ENCODE results near the gene LMAN1L. TPM values are rescaled to one million over a fixed set of nuclear protein-coding genes. Genes with fewer than 3 reads are reported as not detected.

The LMAN1L gene
- total RNA-seq, 2 experiments from 2014 or later, result not detected

DNA sequence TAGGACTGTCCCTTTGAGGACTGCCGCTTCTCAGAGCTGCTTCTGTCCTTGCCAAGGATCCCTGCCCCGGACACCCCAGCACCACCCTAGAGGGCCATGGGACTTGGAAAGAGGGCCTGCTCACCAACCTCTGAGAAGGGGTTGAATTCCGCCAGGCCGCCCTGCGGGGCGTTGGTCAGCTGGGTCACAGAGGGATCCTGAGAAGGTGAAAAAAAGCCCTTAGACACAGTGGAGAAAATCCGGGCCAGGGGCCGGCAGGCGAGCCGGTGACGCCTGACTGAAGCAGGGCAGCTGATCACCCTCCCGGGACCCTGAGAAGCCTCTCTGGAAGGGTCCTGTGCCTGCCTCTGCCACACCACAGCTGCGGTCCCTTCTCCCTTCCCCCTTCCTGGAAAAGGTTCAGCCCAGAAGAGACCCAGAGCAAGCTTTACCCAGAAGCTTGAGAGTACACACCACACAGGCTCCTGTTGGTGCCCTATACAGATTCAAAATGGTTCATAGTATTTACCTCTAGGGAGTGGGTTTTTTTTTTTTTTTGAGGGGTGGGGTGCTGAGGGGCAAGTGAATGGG, 41.9 kb downstream of the LMAN1L start:
- H3K4me1 Mint-ChIP-seq, result peaks cover 35% of the 10 kb centered on the region
- ATAC-seq (no peak), DNase-seq (no peak)
- CTCF ChIA-PET, result interaction anchor here (0.9 to 7.5 kb wide), 7 partner anchors 8 to 83 kb away, joined by 3 to 66 read pairs (median 3); no protein-coding TSS in a partner anchor
- H3K27me3 Mint-ChIP-seq, result no peaks in the 10 kb centered on the region
- no peak overlapping the region for H3K27ac Mint-ChIP-seq
- no peak overlapping the region for H3K4me3 Mint-ChIP-seq
- H3K36me3 Mint-ChIP-seq, result peaks cover 22% of the 10 kb centered on the region
- no peaks in the 10 kb centered on the region for H3K9me3 Mint-ChIP-seq (ENCODE audit: low read depth)

GRCh38 chr15:74855857-74856256, 43.2 kb downstream of the LMAN1L start:
- Mint-ChIP-seq H3K27me3 (no peaks in the 10 kb centered on the region), H3K9me3 (ENCODE audit: low read depth) (no peaks in the 10 kb centered on the region), H3K4me1 (peaks cover 38% of the 10 kb centered on the region), H3K27ac (peak overlapping the region; percentile 76), H3K4me3 (no peak overlapping the region), H3K36me3 (peaks cover 18% of the 10 kb centered on the region)
- DNase-seq (no peak), ATAC-seq (no peak)
- CTCF ChIA-PET, result interaction anchor here (0.7 to 7.5 kb wide), 7 partner anchors 11 to 95 kb away, joined by 3 to 66 read pairs (median 5); no protein-coding TSS in a partner anchor

- DNase-seq (no peak), ATAC-seq (no peak)
- H3K4me3 Mint-ChIP-seq, result no peak overlapping the region
- H3K27me3 Mint-ChIP-seq, result no peaks in the 10 kb centered on the region
- peak overlapping the region; percentile 91 for H3K27ac Mint-ChIP-seq
- peaks cover 43% of the 10 kb centered on the region for H3K4me1 Mint-ChIP-seq
- H3K9me3 Mint-ChIP-seq (ENCODE audit: low read depth), result no peaks in the 10 kb centered on the region
- CTCF ChIA-PET, result interaction anchor here (1.2 to 7.5 kb wide), 7 partner anchors 13 to 94 kb away, joined by 3 to 66 read pairs (median 7); no protein-coding TSS in a partner anchor
- peaks cover 14% of the 10 kb centered on the region for H3K36me3 Mint-ChIP-seq
Measured at GRCh38 chr15:74856537-74856936, 43.9 kb downstream of the LMAN1L start.

DNA sequence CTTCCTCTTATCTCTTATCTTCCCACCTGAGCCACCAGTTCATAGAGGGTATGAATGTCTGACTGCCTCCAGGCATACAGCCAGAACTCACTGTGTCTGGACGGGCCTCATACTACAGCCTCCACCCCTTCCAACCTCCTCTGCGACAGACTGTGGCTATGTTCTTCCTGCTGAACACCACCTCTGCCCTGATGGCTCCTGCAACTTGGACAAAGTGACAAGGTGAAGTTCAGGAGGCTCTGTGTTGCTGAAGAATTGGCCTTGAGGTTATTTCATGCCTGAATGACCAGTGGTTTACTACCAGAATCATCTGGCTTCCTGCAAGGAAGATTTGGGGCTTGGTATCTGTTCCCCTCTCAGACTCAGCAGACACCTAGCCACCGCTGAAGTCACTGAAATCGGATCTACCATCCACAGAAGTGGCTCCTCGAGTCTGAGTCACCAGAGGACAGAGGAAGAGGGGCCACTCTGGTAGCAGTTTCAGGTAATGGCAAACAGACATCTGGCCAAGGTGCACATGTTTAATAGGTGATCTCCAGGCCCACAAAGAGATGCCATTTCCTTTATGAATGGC, 44.5 kb downstream of the LMAN1L start:
- H3K27me3 Mint-ChIP-seq, result no peaks in the 10 kb centered on the region
- H3K4me3 Mint-ChIP-seq, result no peak overlapping the region
- peaks cover 11% of the 10 kb centered on the region for H3K36me3 Mint-ChIP-seq

GRCh38 chr15:74857671-74858368, 45.2 kb downstream of the LMAN1L start:
- H3K27ac Mint-ChIP-seq, result peak overlapping the region; percentile 91
- H3K36me3 Mint-ChIP-seq, result peaks cover 11% of the 10 kb centered on the region
- H3K9me3 Mint-ChIP-seq (ENCODE audit: low read depth), result no peaks in the 10 kb centered on the region
- H3K4me3 Mint-ChIP-seq, result no peak overlapping the region
- H3K4me1 Mint-ChIP-seq, result peaks cover 44% of the 10 kb centered on the region
- peak; percentile 79 for ATAC-seq
- CTCF ChIA-PET, result interaction anchor here (0.6 to 7.5 kb wide), 13 partner anchors 10 to 93 kb away, joined by 3 to 66 read pairs (median 6); partner anchors contain the start of gene FAM219B
- DNase-seq, result peak; percentile 65
- H3K27me3 Mint-ChIP-seq, result no peaks in the 10 kb centered on the region

More for the DNA sequence above, 44.5 kb downstream of the LMAN1L start:
- peak overlapping the region; percentile 91 for H3K27ac Mint-ChIP-seq
- ATAC-seq, result no peak
- CTCF ChIA-PET, result interaction anchor here (0.6 to 7.5 kb wide), 9 partner anchors 13 to 93 kb away, joined by 3 to 66 read pairs (median 8); no protein-coding TSS in a partner anchor
- no peak for DNase-seq
- H3K9me3 Mint-ChIP-seq (ENCODE audit: low read depth), result no peaks in the 10 kb centered on the region
- H3K4me1 Mint-ChIP-seq, result peaks cover 43% of the 10 kb centered on the region

GRCh38 chr15:74858369-74858740, 45.7 kb downstream of the LMAN1L start:
- H3K4me3 Mint-ChIP-seq, result no peak overlapping the region
- ATAC-seq (no peak), DNase-seq (no peak)
- no peaks in the 10 kb centered on the region for H3K27me3 Mint-ChIP-seq
- peak overlapping the region; percentile 91 for H3K27ac Mint-ChIP-seq
- H3K4me1 Mint-ChIP-seq, result peaks cover 47% of the 10 kb centered on the region
- H3K36me3 Mint-ChIP-seq, result peaks cover 8% of the 10 kb centered on the region
- CTCF ChIA-PET, result interaction anchor here (0.9 to 7.5 kb wide), 12 partner anchors 10 to 92 kb away, joined by 3 to 66 read pairs (median 6); partner anchors contain the start of gene FAM219B
- H3K9me3 Mint-ChIP-seq (ENCODE audit: low read depth), result no peaks in the 10 kb centered on the region

DNA sequence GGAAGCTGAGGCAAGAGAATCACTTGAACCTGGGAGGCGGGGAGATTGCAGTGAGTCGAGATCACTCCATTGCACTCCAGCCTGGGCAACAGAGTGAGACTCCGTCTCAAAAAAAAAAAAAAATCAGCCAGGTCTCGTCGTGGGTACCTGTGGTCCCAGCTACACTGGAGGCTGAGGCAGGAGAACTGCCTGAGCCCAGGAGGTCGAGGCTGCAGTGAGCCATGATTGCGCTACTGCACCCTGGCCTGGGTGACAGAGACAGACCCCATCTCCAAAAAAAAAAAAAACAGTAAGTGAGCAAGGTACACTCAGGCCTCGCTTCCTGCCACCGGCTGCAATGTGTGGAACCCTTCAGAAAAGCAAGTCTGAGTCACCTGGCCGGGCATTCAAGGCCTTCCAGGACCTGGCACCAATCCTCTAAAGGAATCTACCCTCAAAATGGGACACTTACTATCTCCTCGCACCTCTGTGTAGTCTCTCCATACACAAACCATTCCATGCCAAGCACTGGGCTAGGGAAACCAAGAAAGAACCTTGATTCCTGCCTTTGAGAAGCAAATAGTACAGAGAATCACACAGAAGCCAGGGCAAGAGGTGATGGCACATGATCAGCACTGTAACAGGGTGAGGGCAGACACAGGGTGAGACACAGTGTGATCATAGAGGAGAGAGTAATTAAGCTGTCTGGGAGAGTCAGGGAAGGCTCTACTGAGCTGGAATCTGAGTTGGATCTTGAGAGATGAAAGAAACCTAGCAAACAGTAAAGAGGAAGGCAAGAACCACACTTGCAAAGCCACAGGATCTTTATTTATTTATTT, 50.8 kb downstream of the LMAN1L start:
- no peak overlapping the region for H3K4me3 Mint-ChIP-seq
- peak overlapping the region; percentile 81 for H3K27ac Mint-ChIP-seq
- no peaks in the 10 kb centered on the region for H3K27me3 Mint-ChIP-seq
- peaks cover 38% of the 10 kb centered on the region for H3K36me3 Mint-ChIP-seq
- no peaks in the 10 kb centered on the region for H3K9me3 Mint-ChIP-seq (ENCODE audit: low read depth)
- peaks cover 66% of the 10 kb centered on the region for H3K4me1 Mint-ChIP-seq
- ATAC-seq, result peak; percentile 41
- CTCF ChIA-PET, result interaction anchor here (0.8 to 1.5 kb wide), 4 partner anchors 31 to 94 kb away, joined by 3 to 4 read pairs (median 3); no protein-coding TSS in a partner anchor
- DNase-seq, result no peak

- peaks cover 40% of the 10 kb centered on the region for H3K36me3 Mint-ChIP-seq
- ATAC-seq (no peak), DNase-seq (no peak)
- no peaks in the 10 kb centered on the region for H3K27me3 Mint-ChIP-seq
- H3K4me3 Mint-ChIP-seq, result no peak overlapping the region
- H3K27ac Mint-ChIP-seq, result peak overlapping the region; percentile 76
- CTCF ChIA-PET, result interaction anchor here (0.8 to 1.5 kb wide), 4 partner anchors 30 to 95 kb away, joined by 3 to 4 read pairs (median 3); no protein-coding TSS in a partner anchor
- no peaks in the 10 kb centered on the region for H3K9me3 Mint-ChIP-seq (ENCODE audit: low read depth)
- H3K4me1 Mint-ChIP-seq, result peaks cover 66% of the 10 kb centered on the region
Measured at GRCh38 chr15:74864296-74864695, 51.7 kb downstream of the LMAN1L start.

DNA sequence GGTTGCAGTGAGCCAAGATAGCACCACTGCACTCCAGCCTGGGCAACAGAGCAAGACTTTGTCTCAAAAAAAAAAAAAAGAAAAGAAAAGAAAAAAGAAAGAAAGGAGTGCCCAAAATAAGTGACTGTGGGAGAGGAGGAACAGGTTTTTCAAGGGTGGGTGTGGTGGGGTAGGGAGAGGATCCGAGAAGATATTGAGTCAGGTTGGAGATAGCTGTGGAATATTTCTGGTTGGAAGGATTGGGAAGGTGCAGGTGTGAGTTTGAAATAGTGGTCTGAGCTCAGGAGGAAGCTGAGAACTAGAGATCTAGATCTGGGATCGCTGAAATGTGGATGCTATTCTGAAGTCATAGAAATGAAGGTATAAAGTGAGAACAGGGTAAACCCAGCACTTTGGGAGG, 52.7 kb downstream of the LMAN1L start:
- DNase-seq (no peak), ATAC-seq (no peak)
- H3K27me3 Mint-ChIP-seq, result no peaks in the 10 kb centered on the region
- no peak overlapping the region for H3K4me3 Mint-ChIP-seq
- peaks cover 47% of the 10 kb centered on the region for H3K36me3 Mint-ChIP-seq
- peaks cover 70% of the 10 kb centered on the region for H3K4me1 Mint-ChIP-seq
- H3K27ac Mint-ChIP-seq, result peak overlapping the region; percentile 68
- H3K9me3 Mint-ChIP-seq (ENCODE audit: low read depth), result no peaks in the 10 kb centered on the region
- CTCF ChIA-PET, result interaction anchor here (1.2 kb wide), 1 partner anchor 11 kb away, joined by 3 read pairs; no protein-coding TSS in a partner anchor

DNA sequence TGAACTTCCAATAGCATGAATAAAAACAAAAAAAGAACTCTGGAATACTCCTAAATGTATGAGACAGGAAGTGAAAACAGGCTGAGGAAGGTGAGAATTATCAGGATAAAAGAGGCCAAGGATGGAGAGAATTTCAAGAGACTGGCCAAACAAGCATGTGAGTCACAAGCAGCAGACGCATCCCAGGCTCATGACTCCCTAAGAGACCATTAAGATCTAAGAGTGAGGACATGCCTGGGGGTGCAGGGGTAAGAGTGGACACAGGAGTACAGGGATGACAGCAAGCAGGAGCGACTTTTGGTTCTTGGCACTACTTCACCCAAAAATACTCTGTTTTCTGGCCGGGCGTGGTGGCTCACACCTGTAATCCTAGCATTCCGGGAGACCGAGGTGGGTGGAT, 53.5 kb downstream of the LMAN1L start:
- peaks cover 77% of the 10 kb centered on the region for H3K4me1 Mint-ChIP-seq
- no peaks in the 10 kb centered on the region for H3K27me3 Mint-ChIP-seq
- peaks cover 51% of the 10 kb centered on the region for H3K36me3 Mint-ChIP-seq
- CTCF ChIA-PET, result interaction anchor here (2.7 kb wide), 1 partner anchor 35 kb away, joined by 19 read pairs; no protein-coding TSS in a partner anchor
- no peaks in the 10 kb centered on the region for H3K9me3 Mint-ChIP-seq (ENCODE audit: low read depth)
- DNase-seq, result no peak
- peak overlapping the region; percentile 47 for H3K27ac Mint-ChIP-seq
- no peak for ATAC-seq
- no peak overlapping the region for H3K4me3 Mint-ChIP-seq

DNA sequence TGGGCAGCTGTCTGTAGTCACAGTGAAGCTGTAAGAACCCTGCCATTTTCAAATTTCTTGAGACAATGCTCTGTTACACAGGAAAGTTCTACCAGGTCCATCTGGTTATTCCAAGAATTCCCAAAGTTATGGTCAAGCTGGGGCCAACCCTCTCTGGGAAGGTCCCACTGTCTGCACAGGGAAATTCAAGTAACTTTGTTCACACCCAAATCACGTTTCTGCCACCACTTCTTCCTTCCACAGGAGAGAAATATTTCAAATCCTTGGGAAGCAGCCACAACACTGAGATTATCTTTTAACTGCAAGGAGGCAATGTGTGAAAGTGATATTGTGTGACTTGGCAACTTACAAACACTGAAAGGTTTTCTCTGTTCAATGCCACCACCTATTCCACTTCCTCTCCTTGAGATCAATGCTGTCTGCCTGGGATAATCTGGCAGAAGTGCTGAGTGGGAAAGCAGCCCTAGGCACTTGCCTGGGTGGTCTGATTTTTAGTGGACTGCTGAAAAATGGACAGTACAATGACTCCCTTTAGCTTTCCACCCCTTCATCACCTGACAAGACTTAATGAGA, 54.9 kb downstream of the LMAN1L start:
- Mint-ChIP-seq H3K4me1 (peaks cover 81% of the 10 kb centered on the region), H3K4me3 (peak overlapping the region; percentile 18), H3K36me3 (peaks cover 54% of the 10 kb centered on the region), H3K27ac (peak overlapping the region; percentile 95), H3K9me3 (ENCODE audit: low read depth) (no peaks in the 10 kb centered on the region), H3K27me3 (no peaks in the 10 kb centered on the region)
- DNase-seq, result no peak
- ATAC-seq, result no peak
- CTCF ChIA-PET, result interaction anchor here (0.7 to 2.7 kb wide), 4 partner anchors 9 to 34 kb away, joined by 3 to 19 read pairs (median 4); no protein-coding TSS in a partner anchor

DNA sequence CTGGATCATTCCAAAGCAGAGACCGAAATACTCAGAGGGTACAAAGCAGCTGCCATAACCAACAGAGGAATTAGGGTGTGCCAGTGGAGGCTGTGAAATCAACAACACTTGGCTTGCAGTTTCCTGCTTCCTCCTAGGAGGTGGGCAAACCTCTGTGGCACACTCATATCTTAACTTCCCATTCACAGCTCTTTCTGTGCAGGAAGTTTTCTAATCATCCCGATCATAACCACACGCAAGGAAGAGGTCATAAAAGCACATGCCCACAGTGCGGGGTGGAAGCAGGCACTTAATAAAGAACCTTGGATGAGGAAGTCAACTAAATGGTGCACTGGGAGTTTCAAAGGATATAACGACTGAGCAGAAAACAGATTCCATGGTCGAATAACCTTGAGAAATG, 55.4 kb downstream of the LMAN1L start:
- Mint-ChIP-seq H3K36me3 (peaks cover 58% of the 10 kb centered on the region), H3K4me3 (peak overlapping the region; percentile 18), H3K9me3 (ENCODE audit: low read depth) (no peaks in the 10 kb centered on the region), H3K27ac (peak overlapping the region; percentile 95), H3K27me3 (no peaks in the 10 kb centered on the region), H3K4me1 (peaks cover 84% of the 10 kb centered on the region)
- ATAC-seq (no peak), DNase-seq (no peak)
- CTCF ChIA-PET, result interaction anchor here (0.7 to 3.4 kb wide), 7 partner anchors 9 to 39 kb away, joined by 3 to 19 read pairs (median 4); partner anchors contain the start of gene FAM219B

All from activated CD8-positive, alpha-beta memory T cell treated with anti-CD3 and anti-CD28 coated beads, Interleukin-2, amount 10 ng/mL, durations not matched to agents 7 days and 5 days (primary cell).